HG02798 (cell line): ENCODE results near the gene KAT6B.
"Not testable (repeated sequence)": the region's sequence is repeated elsewhere in the genome, so short reads cannot be mapped to it uniquely, and the experiment has no call there.

Source experiments
- ATAC-seq: cut with Tn5 transposase; IDR thresholded peaks from one replicate; pipeline ENCODE4 v1.9.1; 2021; ENCODE audit warnings: mild to moderate bottlenecking; ENCODE audit not compliant: unreplicated experiment, poor library complexity

KAT6B gene

GRCh38 chr10:74913377-74913979, 87.1 kb downstream of the KAT6B start:
- no peak for ATAC-seq

- ATAC-seq: no peak
Measured at GRCh38 chr10:74916283-74916682, 89.9 kb downstream of the KAT6B start.

GRCh38 chr10:74917481-74918077, 91.2 kb downstream of the KAT6B start:
- ATAC-seq: no peak

GRCh38 chr10:74919671-74920070, 93.3 kb downstream of the KAT6B start:
- ATAC-seq: no peak

GRCh38 chr10:74921070-74921469, 94.7 kb downstream of the KAT6B start:
- ATAC-seq: not testable (repeated sequence)

- no peak for ATAC-seq
Measured at GRCh38 chr10:74921744-74922143, 95.3 kb downstream of the KAT6B start.

- no peak for ATAC-seq
Measured at GRCh38 chr10:74922921-74923320, 96.5 kb downstream of the KAT6B start.

- no peak for ATAC-seq
Measured at GRCh38 chr10:74923556-74923955, 97.2 kb downstream of the KAT6B start.

GRCh38 chr10:74924251-74924963, 98.0 kb downstream of the KAT6B start:
- no peak for ATAC-seq

GRCh38 chr10:74925291-74925690, 98.9 kb downstream of the KAT6B start:
- no peak for ATAC-seq

GRCh38 chr10:74925708-74926107, 99.3 kb downstream of the KAT6B start:
- no peak for ATAC-seq

GRCh38 chr10:74926791-74927585, 100.6 kb downstream of the KAT6B start:
- no peak for ATAC-seq

GRCh38 chr10:74927701-74928100, 101.3 kb downstream of the KAT6B start:
- ATAC-seq: no peak

- ATAC-seq: no peak
Measured at GRCh38 chr10:74928742-74929191, 102.4 kb downstream of the KAT6B start.

- ATAC-seq: no peak
Measured at GRCh38 chr10:74929197-74929596, 102.8 kb downstream of the KAT6B start.

- no peak for ATAC-seq
Measured at GRCh38 chr10:74930965-74931364, 104.6 kb downstream of the KAT6B start.

- no peak for ATAC-seq
Measured at GRCh38 chr10:74932648-74933047, 106.2 kb downstream of the KAT6B start.

GRCh38 chr10:74934100-74934812, 107.9 kb downstream of the KAT6B start:
- no peak for ATAC-seq

- ATAC-seq: no peak
Measured at GRCh38 chr10:74936577-74937265, 110.3 kb downstream of the KAT6B start.
